SK-N-SH treated with all-trans-retinoic acid at 6 μM for 48 hours (cell line): ENCODE measurements around the gene NCL.

Source experiments
- ATAC-seq: fragments of 200-7000 bp; cut with Tn5 transposase; 3 replicates; pipeline ENCODE4 v1.9.1; 2020; ENCODE audit warnings: mild to moderate bottlenecking, moderate library complexity
- ARNTL ChIP-seq: fragments of 450-650 bp; formaldehyde crosslinking; IDR thresholded peaks from 2 replicates; pipeline ENCODE4 v1.5.0; 2020; ENCODE audit warnings: low read depth, mild to moderate bottlenecking, moderate library complexity, borderline replicate concordance
- BACH2 ChIP-seq: fragments of 250-450 bp; sonication (Bioruptor Pico); IDR thresholded peaks from 2 replicates; pipeline ENCODE4 v1.9.0; 2021; ENCODE audit warnings: mild to moderate bottlenecking, borderline replicate concordance
- CSDC2 ChIP-seq: fragments of 250-450 bp; sonication (Bioruptor Pico); IDR thresholded peaks from 2 replicates; pipeline ENCODE4 v1.5.0; 2020; ENCODE audit warnings: mild to moderate bottlenecking, moderate library complexity
- ESRRG ChIP-seq: fragments of 250-450 bp; sonication (Bioruptor Pico); IDR thresholded peaks from 2 replicates; pipeline ENCODE4 v1.6.1; 2021; ENCODE audit warnings: mild to moderate bottlenecking
- PATZ1 ChIP-seq: fragments of 250-450 bp; sonication (Bioruptor Pico); IDR thresholded peaks from 2 replicates; pipeline ENCODE4 v1.8.0; 2020; ENCODE audit warnings: mild to moderate bottlenecking, moderate library complexity, borderline replicate concordance
- POU6F1 ChIP-seq: fragments of 250-450 bp; sonication (Bioruptor Pico); IDR thresholded peaks from 2 replicates; pipeline ENCODE4 v1.8.0; 2021; ENCODE audit warnings: low read depth, mild to moderate bottlenecking, moderate library complexity, borderline replicate concordance
- PPARA ChIP-seq: fragments of 250-450 bp; sonication (Bioruptor Pico); IDR thresholded peaks from 2 replicates; pipeline ENCODE4 v1.5.0; 2020; ENCODE audit warnings: mild to moderate bottlenecking, borderline replicate concordance
- RARB ChIP-seq: fragments of 250-450 bp; sonication (Bioruptor Pico); IDR thresholded peaks from 2 replicates; pipeline ENCODE4 v1.8.0; 2021; ENCODE audit warnings: mild to moderate bottlenecking, moderate library complexity
- SNAI2 ChIP-seq: fragments of 250-450 bp; sonication (Bioruptor Pico); IDR thresholded peaks from 2 replicates; pipeline ENCODE4 v1.5.0; 2020; ENCODE audit warnings: mild to moderate bottlenecking, moderate library complexity
- TCF4 ChIP-seq: fragments of 250-450 bp; sonication (Bioruptor Pico); IDR thresholded peaks from 2 replicates; pipeline ENCODE4 v1.8.0; 2021; ENCODE audit warnings: mild to moderate bottlenecking, moderate library complexity, borderline replicate concordance
- TOX ChIP-seq: fragments of 250-450 bp; sonication (Bioruptor Pico); IDR thresholded peaks from 2 replicates; pipeline ENCODE4 v1.8.0; 2021; ENCODE audit warnings: mild to moderate bottlenecking, moderate library complexity, borderline replicate concordance
- ZFP3 ChIP-seq: fragments of 250-450 bp; sonication (Bioruptor Pico); IDR thresholded peaks from 2 replicates; pipeline ENCODE4 v1.5.0; 2020; ENCODE audit warnings: mild to moderate bottlenecking, moderate library complexity
- ZFP30 ChIP-seq: fragments of 450-650 bp; formaldehyde crosslinking; IDR thresholded peaks from 2 replicates; pipeline ENCODE4 v1.5.0; 2022; ENCODE audit warnings: mild to moderate bottlenecking, moderate library complexity
- ZNF565 ChIP-seq: fragments of 450-650 bp; formaldehyde crosslinking; conservative IDR thresholded peaks from 2 replicates; pipeline ENCODE4 v1.5.0; 2020; ENCODE audit warnings: low read depth, mild to moderate bottlenecking, moderate library complexity
- ZNF70 ChIP-seq: fragments of 450-650 bp; formaldehyde crosslinking; IDR thresholded peaks from 2 replicates; pipeline ENCODE4 v1.5.0; 2020; ENCODE audit warnings: mild to moderate bottlenecking, moderate library complexity
- ZNF8 ChIP-seq: fragments of 450-650 bp; formaldehyde crosslinking; IDR thresholded peaks from 2 replicates; pipeline ENCODE4 v1.5.0; 2020; ENCODE audit warnings: mild to moderate bottlenecking, moderate library complexity
- TF ChIP-seq, protein P1 (sequence below): fragments of 250-450 bp; sonication (Bioruptor Pico); IDR thresholded peaks from 2 replicates; pipeline ENCODE4 v1.5.0; 2020; ENCODE audit warnings: mild to moderate bottlenecking, moderate library complexity

NCL gene, protein sequence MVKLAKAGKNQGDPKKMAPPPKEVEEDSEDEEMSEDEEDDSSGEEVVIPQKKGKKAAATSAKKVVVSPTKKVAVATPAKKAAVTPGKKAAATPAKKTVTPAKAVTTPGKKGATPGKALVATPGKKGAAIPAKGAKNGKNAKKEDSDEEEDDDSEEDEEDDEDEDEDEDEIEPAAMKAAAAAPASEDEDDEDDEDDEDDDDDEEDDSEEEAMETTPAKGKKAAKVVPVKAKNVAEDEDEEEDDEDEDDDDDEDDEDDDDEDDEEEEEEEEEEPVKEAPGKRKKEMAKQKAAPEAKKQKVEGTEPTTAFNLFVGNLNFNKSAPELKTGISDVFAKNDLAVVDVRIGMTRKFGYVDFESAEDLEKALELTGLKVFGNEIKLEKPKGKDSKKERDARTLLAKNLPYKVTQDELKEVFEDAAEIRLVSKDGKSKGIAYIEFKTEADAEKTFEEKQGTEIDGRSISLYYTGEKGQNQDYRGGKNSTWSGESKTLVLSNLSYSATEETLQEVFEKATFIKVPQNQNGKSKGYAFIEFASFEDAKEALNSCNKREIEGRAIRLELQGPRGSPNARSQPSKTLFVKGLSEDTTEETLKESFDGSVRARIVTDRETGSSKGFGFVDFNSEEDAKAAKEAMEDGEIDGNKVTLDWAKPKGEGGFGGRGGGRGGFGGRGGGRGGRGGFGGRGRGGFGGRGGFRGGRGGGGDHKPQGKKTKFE

DNA sequence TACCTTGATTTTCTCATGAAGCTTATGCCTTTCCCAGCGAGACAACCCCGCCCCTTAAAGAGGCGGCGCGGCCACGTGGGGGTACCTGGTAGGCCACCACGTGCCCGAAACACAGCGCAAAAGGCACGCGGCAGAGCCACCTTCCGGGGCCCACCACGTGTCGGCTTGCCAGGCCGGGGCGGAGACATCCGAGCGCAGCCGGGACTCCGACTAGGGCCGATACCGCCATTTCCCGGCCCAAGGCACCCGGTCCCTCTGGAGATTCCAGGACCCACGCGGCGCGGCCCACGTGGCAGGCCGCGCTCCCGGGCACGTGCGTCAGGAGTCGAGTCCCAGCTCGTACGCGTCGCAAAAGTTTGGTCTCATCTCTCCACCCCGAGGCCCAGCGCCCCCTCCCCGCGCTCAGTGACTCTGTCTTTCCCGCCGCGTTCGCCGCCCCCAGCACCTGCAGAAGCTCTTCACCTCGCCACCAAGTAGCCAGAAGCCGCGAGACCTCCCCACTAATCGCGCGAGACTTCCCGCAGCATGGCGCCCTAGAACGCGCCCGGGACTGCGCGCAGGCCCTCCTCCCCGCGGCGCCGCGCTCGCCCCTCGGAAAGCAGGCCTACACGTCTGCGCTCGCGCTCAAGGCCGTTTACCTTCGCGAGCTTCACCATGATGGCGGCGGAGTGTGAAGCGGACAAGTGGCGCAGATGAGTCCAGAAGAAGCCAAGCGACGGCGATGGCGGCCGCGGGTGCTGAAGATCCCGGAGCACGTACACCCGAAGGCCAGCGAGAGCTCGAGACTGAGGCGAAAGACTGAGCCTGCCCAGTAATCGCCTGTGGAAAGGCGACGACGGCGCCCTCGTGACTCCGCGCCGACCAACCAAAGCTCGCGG, at the start of gene NCL:
NCL (minus strand) TSS at position 787 of the 878 bp plus-strand sequence; CDS start at position 656, 131 bp downstream.
- ATAC-seq, result peak; percentile 97
- TF ChIP-seq CSDC2 (CRISPR knock-in tag), result 0 out of 2 replicates have a peak, but pooled peaks have one; percentile 58
- no peak; the same call in 1 of the 2 replicates for TF ChIP-seq ZNF565 (CRISPR knock-in tag)
- peak; percentile 14; the same call in 1 of the 2 replicates for TF ChIP-seq ZNF70 (CRISPR knock-in tag)
- TF ChIP-seq ZNF8 (CRISPR knock-in tag), result peak; percentile 50; the same call in 1 of the 2 replicates
- TF ChIP-seq PATZ1, result no peak
- TF ChIP-seq PPARA (CRISPR knock-in tag), result no peak
- TF ChIP-seq, all 23 proteins: peak for 3

- peak; percentile 50; the same call in 2 of the 3 replicates for ATAC-seq
- TF ChIP-seq, protein P1, sequence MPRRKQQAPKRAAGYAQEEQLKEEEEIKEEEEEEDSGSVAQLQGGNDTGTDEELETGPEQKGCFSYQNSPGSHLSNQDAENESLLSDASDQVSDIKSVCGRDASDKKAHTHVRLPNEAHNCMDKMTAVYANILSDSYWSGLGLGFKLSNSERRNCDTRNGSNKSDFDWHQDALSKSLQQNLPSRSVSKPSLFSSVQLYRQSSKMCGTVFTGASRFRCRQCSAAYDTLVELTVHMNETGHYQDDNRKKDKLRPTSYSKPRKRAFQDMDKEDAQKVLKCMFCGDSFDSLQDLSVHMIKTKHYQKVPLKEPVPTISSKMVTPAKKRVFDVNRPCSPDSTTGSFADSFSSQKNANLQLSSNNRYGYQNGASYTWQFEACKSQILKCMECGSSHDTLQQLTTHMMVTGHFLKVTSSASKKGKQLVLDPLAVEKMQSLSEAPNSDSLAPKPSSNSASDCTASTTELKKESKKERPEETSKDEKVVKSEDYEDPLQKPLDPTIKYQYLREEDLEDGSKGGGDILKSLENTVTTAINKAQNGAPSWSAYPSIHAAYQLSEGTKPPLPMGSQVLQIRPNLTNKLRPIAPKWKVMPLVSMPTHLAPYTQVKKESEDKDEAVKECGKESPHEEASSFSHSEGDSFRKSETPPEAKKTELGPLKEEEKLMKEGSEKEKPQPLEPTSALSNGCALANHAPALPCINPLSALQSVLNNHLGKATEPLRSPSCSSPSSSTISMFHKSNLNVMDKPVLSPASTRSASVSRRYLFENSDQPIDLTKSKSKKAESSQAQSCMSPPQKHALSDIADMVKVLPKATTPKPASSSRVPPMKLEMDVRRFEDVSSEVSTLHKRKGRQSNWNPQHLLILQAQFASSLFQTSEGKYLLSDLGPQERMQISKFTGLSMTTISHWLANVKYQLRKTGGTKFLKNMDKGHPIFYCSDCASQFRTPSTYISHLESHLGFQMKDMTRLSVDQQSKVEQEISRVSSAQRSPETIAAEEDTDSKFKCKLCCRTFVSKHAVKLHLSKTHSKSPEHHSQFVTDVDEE (CRISPR knock-in tag), result no peak
- no peak for TF ChIP-seq POU6F1 (CRISPR knock-in tag)
- no peak for TF ChIP-seq BACH2 (CRISPR knock-in tag)
- no peak for TF ChIP-seq TCF4 (CRISPR knock-in tag)
- no peak for TF ChIP-seq ARNTL (CRISPR knock-in tag)
- no peak for TF ChIP-seq ZNF70 (CRISPR knock-in tag)
- TF ChIP-seq ESRRG (CRISPR knock-in tag), result no peak
- TF ChIP-seq ZFP30 (CRISPR knock-in tag), result no peak
- no peak for TF ChIP-seq SNAI2 (CRISPR knock-in tag)
- TF ChIP-seq CSDC2 (CRISPR knock-in tag), result no peak
- TF ChIP-seq RARB, result no peak
- no peak for TF ChIP-seq ZFP3 (CRISPR knock-in tag)
These were observed 49.5 kb upstream of the NCL start for GRCh38 chr2:231513746-231514224.

DNA sequence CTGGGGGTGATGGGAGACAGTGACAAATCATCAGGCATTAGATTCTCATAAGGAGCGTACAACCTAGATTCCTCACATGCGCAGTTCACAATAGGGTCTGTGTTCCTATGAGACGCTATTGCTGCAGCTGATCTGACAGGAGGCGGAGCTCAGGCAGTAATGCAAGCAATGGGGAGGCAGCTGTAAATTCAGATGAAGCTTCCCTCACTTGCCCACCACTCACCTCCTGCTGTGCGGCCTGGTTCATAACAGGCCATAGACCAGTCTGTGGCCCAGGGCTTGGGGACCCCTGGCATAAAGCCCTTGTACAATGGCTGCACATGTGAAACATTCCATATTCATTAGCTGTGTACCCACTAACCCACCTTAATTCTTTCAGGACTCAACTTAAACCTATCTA, 47.9 kb upstream of the NCL start:
- TF ChIP-seq, protein P1 (CRISPR knock-in tag), result no peak
- no peak for TF ChIP-seq PPARA (CRISPR knock-in tag)
- no peak for TF ChIP-seq TOX (CRISPR knock-in tag)
- TF ChIP-seq CSDC2 (CRISPR knock-in tag), result no peak
- no peak for TF ChIP-seq ARNTL (CRISPR knock-in tag)
- no peak for TF ChIP-seq RARB
- ATAC-seq, result no peak
